HL-60 (cell line): ENCODE measurements around the gene FLG2.
A peak's percentile ranks its signal among the peaks of the same experiment; 100 is the strongest.

Experiments used
- DNase-seq, 2 experiments: peaks; one replicate each; pipeline ENCODE4 v3.0.0-alpha.2; 2010 to 2020; ENCODE audit warnings: low read depth in 1 of 2, low spot score in 1 of 2
- H3K27ac ChIP-seq: fragments of 250-450 bp; sonication (Bioruptor Pico); replicated peaks from 2 replicates; pipeline ENCODE4 v1.5.1; 2020; ENCODE audit warnings: mild to moderate bottlenecking, moderate library complexity
- H3K27me3 ChIP-seq: fragments of 250-450 bp; sonication (Bioruptor Pico); 2 replicates; pipeline ENCODE4 v1.5.1; 2021; ENCODE audit warnings: mild to moderate bottlenecking, moderate library complexity; ENCODE audit not compliant: insufficient read depth, poor library complexity, severe bottlenecking
- H3K4me3 ChIP-seq: replicated peaks from 2 replicates; pipeline ENCODE4 v1.5.1; 2011; ENCODE audit warnings: mild to moderate bottlenecking, control low read depth, low read length; ENCODE audit not compliant: insufficient read depth
- GABPA ChIP-seq: IDR thresholded peaks from 2 replicates; pipeline ENCODE4 v1.6.1; 2012; ENCODE audit warnings: low read depth
- POLR2AphosphoS5 ChIP-seq: IDR thresholded peaks from 2 replicates; pipeline ENCODE4 v1.6.1; 2012; ENCODE audit warnings: low read depth
- SPI1 ChIP-seq: IDR thresholded peaks from 2 replicates; pipeline ENCODE4 v1.6.1; 2012; ENCODE audit warnings: low read depth, mild to moderate bottlenecking, borderline replicate concordance
- long read RNA-seq: library from polyadenylated mRNA; unstranded; transcript quantifications from one replicate; pipeline ENCODE4 v2.0.0, GENCODE V29; 2020
- TF ChIP-seq, protein P1 (sequence below): IDR thresholded peaks from 2 replicates; pipeline ENCODE4 v1.6.1; 2012; ENCODE audit warnings: low read depth; ENCODE audit not compliant: insufficient replicate concordance
- TF ChIP-seq, protein P2 (sequence below): IDR thresholded peaks from one replicate; pipeline ENCODE4 v1.5.1; 2011; ENCODE audit warnings: low read length, control low read depth, inconsistent platforms; ENCODE audit not compliant: insufficient read depth

The FLG2 gene
- long read RNA-seq = 0 reads

DNA sequence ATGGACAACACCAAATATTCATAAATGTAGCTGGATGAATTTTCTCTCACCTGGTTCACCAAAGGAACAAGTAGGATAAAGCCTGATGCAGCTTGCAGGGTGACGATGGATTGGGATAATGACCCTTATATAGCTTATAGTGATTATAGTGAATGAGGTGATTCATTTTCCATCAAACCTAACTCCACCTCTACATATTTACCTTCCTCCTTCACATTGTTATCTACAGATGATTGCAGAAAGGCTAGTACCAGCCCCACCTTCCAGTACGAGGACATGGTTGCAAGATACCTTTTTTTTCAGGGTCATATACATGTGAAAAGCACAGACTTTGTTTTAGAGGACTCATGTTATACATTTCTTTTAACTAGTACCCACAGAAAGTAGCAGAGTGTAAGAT, at the start of gene FLG2:
FLG2 (minus strand) TSS at position 101 of the 400 bp plus-strand sequence. CDS start 1,122 bp downstream, outside the sequence.
- H3K27me3 ChIP-seq = peaks cover 2% of the 10 kb centered on the region
- DNase-seq = no peak
- TF ChIP-seq, protein P1, sequence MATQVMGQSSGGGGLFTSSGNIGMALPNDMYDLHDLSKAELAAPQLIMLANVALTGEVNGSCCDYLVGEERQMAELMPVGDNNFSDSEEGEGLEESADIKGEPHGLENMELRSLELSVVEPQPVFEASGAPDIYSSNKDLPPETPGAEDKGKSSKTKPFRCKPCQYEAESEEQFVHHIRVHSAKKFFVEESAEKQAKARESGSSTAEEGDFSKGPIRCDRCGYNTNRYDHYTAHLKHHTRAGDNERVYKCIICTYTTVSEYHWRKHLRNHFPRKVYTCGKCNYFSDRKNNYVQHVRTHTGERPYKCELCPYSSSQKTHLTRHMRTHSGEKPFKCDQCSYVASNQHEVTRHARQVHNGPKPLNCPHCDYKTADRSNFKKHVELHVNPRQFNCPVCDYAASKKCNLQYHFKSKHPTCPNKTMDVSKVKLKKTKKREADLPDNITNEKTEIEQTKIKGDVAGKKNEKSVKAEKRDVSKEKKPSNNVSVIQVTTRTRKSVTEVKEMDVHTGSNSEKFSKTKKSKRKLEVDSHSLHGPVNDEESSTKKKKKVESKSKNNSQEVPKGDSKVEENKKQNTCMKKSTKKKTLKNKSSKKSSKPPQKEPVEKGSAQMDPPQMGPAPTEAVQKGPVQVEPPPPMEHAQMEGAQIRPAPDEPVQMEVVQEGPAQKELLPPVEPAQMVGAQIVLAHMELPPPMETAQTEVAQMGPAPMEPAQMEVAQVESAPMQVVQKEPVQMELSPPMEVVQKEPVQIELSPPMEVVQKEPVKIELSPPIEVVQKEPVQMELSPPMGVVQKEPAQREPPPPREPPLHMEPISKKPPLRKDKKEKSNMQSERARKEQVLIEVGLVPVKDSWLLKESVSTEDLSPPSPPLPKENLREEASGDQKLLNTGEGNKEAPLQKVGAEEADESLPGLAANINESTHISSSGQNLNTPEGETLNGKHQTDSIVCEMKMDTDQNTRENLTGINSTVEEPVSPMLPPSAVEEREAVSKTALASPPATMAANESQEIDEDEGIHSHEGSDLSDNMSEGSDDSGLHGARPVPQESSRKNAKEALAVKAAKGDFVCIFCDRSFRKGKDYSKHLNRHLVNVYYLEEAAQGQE = no peak
- TF ChIP-seq, protein P2, sequence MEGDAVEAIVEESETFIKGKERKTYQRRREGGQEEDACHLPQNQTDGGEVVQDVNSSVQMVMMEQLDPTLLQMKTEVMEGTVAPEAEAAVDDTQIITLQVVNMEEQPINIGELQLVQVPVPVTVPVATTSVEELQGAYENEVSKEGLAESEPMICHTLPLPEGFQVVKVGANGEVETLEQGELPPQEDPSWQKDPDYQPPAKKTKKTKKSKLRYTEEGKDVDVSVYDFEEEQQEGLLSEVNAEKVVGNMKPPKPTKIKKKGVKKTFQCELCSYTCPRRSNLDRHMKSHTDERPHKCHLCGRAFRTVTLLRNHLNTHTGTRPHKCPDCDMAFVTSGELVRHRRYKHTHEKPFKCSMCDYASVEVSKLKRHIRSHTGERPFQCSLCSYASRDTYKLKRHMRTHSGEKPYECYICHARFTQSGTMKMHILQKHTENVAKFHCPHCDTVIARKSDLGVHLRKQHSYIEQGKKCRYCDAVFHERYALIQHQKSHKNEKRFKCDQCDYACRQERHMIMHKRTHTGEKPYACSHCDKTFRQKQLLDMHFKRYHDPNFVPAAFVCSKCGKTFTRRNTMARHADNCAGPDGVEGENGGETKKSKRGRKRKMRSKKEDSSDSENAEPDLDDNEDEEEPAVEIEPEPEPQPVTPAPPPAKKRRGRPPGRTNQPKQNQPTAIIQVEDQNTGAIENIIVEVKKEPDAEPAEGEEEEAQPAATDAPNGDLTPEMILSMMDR = no peak
- TF ChIP-seq POLR2AphosphoS5 = no peak
- H3K27ac ChIP-seq = no peak within 1 kb of the TSS
- H3K4me3 ChIP-seq = no peak within 1 kb of the TSS

DNA sequence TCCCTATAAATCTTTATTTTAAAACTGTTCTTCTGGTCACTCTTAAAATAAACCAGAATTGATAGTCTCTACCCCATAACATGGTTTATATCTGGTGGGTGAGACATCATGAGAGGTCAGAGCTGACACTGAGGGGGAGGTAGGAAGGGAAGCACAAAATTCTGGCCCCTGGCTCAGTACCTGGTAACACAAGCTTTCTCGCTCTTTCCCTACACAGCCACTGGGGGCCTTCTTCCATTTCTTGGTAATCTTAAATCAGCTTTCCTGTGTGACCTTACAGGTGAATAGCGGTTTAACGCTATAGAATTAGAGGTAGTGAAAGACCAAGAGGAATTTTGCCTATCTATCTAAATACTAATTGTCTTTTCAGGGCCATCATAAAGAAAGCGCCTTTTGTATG, 48.9 kb upstream of the FLG2 start:
- Histone ChIP-seq H3K27ac (no peak overlapping the region), H3K4me3 (no peak overlapping the region), H3K27me3 (no peaks in the 10 kb centered on the region)
- TF ChIP-seq GABPA = no peak
- TF ChIP-seq, protein P2 = no peak
- TF ChIP-seq, protein P1 = no peak
- TF ChIP-seq POLR2AphosphoS5 = no peak
- no peak for TF ChIP-seq SPI1
- DNase-seq = no peak

DNA sequence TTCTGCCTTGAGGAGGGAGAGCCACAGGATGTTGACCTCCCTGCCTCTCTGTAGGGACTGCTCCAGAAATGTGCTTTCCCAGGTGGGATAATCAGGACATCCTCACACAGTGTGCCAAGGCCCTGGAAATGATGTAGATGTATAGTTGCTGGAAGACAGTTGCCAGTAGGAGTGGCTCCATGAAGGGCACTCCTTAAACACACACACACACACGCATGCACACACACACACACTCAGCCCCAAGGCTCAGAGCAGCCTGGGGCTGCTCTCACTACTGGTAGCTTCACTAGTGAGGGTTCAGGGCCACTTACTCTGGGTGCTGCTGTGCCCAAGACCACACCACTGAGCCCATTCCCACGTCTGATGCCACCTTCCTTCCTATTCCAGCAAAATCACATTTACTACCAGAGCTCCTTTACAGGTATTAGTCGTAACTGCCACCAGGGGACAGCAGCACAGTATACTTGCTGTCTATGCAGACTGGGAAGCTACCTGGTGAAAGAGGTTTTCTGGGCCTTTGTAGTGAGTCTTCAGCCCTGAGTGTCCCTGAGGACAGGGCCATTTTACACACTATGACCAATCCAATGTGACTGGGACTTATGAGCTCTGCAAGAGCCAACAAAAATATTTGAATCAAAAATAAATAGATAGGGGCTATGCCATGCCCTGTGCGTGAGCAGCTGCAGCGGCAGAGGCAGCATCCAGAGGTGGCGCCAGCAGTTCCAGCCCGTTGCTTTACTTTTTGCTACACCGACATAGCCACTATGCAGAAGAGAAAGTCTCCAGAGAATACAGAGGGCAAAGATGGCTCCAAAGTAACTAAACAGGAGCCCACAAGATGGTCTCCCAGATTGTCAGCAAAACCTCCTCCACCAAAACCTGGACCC, 39.2 kb upstream of the FLG2 start:
- Histone ChIP-seq H3K4me3 (no peak overlapping the region), H3K27me3 (no peaks in the 10 kb centered on the region), H3K27ac (no peak overlapping the region)
- no peak for TF ChIP-seq GABPA
- TF ChIP-seq, protein P2 = peak; percentile 4
- DNase-seq = peak in 1 of 2 experiments; percentile 6

DNA sequence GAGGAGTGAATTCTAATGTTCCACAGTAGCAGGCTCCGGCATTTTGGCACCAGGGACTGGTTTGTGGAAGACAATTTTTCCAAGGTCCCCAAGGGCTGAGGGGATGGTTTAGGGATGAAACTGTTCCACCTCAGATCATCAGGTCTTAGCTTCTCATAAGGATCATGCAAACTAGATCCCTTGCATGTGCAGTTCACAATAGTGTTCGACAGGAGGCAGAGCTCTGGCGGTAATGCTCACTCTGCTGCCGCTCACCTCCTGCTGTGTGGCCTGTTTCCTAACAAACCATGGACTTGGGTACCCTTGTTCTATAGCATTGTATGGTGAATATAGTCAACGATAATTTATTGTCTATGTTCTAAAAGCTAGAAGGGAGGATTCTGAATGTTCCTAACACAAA, 37.7 kb upstream of the FLG2 start:
- Histone ChIP-seq H3K4me3 (no peak overlapping the region), H3K27ac (no peak overlapping the region), H3K27me3 (no peaks in the 10 kb centered on the region)
- no peak for DNase-seq
- TF ChIP-seq POLR2AphosphoS5 (no peak), SPI1 (no peak), GABPA (no peak)
- TF ChIP-seq, protein P1 = no peak
- TF ChIP-seq, protein P2 = no peak
